Nephron progenitor cell (in vitro differentiated cells): ENCODE results near the gene GFOD1.

ENCODE experiments used
- DNase-seq: peaks from one replicate; pipeline ENCODE4 v3.0.0; 2021
- H3K27ac Mint-ChIP-seq: 2 replicates; pipeline ENCODE4 v1.8.0; 2021; ENCODE audit warnings: mild to moderate bottlenecking, moderate library complexity, mixed read lengths
- H3K27me3 Mint-ChIP-seq: 2 replicates; pipeline ENCODE4 v1.8.0; 2021; ENCODE audit warnings: mild to moderate bottlenecking, low read depth, mixed read lengths; ENCODE audit not compliant: poor library complexity
- H3K36me3 Mint-ChIP-seq: 2 replicates; pipeline ENCODE4 v1.8.0; 2021; ENCODE audit warnings: low read depth, mixed read lengths
- H3K4me1 Mint-ChIP-seq: 2 replicates; pipeline ENCODE4 v1.8.0; 2021; ENCODE audit warnings: mixed read lengths
- H3K4me3 Mint-ChIP-seq: 2 replicates; pipeline ENCODE4 v1.8.0; 2021; ENCODE audit warnings: mild to moderate bottlenecking, moderate library complexity, mixed read lengths
- H3K9me3 Mint-ChIP-seq: 2 replicates; pipeline ENCODE4 v1.8.0; 2021; ENCODE audit warnings: mild to moderate bottlenecking, moderate library complexity, mixed read lengths
- TF ChIP-seq, protein P1 (sequence below): fragments of 200-600 bp; sonication (generic); IDR thresholded peaks from 2 replicates; pipeline ENCODE4 v1.5.0; 2021; ENCODE audit warnings: antibody characterized with exemption

GFOD1 gene

DNA sequence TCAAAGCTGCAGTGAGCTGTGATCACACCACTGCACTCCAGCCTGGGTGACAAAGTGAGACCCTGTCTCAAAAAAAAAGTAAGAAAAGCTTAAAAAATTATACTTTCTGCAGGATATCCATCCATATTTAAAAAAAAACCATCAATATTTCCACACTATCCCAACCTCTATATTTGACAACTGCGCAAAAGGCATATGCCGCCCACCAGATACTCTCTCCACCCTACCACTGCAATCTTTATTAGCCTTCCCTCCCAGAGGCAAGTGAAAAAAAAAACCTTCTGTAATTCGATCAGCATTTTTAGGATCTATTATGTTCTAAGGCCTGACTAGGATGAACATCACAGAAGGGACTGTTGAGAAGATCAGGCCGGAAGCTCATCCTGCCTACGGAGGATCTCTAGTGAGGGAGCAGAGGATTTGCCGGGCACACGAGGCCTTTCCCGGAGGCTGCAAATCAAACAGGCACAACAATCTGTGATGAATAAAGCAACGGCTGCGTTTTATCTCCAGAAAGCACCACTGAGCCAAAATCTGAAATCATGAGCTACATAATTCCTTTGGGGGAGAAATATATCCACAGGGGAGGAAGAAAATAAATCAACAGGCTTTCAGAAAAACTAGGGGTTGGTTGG lies 65.9 kb downstream of the GFOD1 start:
- Mint-ChIP-seq H3K4me3 (no peak overlapping the region), H3K4me1 (peaks cover 57% of the 10 kb centered on the region), H3K36me3 (no peaks in the 10 kb centered on the region), H3K27me3 (peaks cover 3% of the 10 kb centered on the region), H3K9me3 (no peaks in the 10 kb centered on the region), H3K27ac (peak overlapping the region; percentile 71)
- TF ChIP-seq, protein P1, sequence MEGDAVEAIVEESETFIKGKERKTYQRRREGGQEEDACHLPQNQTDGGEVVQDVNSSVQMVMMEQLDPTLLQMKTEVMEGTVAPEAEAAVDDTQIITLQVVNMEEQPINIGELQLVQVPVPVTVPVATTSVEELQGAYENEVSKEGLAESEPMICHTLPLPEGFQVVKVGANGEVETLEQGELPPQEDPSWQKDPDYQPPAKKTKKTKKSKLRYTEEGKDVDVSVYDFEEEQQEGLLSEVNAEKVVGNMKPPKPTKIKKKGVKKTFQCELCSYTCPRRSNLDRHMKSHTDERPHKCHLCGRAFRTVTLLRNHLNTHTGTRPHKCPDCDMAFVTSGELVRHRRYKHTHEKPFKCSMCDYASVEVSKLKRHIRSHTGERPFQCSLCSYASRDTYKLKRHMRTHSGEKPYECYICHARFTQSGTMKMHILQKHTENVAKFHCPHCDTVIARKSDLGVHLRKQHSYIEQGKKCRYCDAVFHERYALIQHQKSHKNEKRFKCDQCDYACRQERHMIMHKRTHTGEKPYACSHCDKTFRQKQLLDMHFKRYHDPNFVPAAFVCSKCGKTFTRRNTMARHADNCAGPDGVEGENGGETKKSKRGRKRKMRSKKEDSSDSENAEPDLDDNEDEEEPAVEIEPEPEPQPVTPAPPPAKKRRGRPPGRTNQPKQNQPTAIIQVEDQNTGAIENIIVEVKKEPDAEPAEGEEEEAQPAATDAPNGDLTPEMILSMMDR, result no peak
- no peak for DNase-seq

DNA sequence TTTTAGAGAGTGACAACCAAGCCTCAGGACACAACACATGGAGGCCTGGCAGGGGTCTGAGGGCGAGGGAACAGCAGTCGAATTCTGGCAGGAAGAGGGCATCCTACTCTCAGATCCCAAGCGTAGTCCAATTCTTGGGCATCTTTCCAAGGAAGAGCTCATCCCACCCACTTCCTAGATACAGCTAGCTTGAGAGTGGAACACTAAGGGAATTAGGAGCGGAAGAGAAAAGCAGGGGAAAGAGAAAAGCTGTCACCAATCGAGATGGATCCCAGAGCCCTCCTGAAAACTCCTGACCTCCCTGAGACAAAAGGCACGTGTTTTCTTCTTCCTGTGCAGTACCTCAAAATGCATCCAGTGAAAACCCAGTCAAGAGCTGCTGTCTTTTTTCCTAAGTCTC lies 67.1 kb downstream of the GFOD1 start:
- no peak overlapping the region for H3K4me3 Mint-ChIP-seq
- TF ChIP-seq, protein P1, result no peak
- H3K36me3 Mint-ChIP-seq, result no peaks in the 10 kb centered on the region
- DNase-seq, result no peak
- H3K9me3 Mint-ChIP-seq, result no peaks in the 10 kb centered on the region
- H3K27ac Mint-ChIP-seq, result no peak overlapping the region
- H3K4me1 Mint-ChIP-seq, result peaks cover 56% of the 10 kb centered on the region
- peaks cover 6% of the 10 kb centered on the region for H3K27me3 Mint-ChIP-seq

DNA sequence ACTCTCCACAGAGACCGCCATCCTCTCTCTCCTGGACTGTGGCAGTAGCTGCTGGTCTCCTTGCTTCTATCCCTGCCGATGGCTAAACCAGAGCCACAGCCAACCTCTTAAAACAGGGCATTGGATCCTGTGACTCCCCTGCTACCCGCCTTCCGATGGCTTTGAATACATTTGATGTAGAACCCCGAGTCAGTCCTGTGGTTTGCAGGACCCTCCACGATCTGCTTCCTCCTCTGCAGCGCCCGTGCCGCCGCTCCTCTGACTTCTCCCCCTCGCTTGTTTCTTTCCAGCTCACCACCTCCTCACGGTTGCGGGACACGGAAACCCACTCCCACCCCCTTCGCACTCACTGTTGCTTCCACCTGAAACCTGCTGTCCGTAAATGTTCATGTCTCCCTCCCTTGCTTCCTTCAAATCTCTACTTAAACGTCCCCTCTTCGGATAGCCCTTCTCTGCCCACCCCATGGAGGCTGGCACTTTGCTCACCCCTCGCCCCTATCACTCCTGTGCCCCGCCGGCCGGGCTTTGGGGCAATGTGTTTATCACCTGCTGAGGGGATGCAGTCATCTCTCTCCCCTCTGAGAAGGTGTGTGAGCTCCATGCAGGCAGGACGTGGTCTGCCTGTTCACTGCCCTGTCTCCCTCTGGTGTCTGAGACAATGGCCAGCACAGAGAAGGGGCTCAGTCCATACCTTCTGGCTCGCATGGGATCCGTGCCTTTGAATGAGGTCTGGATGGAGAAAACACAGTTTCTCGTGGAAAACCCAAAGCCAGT lies 67.8 kb downstream of the GFOD1 start:
- Mint-ChIP-seq H3K27ac (no peak overlapping the region), H3K4me3 (no peak overlapping the region), H3K27me3 (peaks cover 6% of the 10 kb centered on the region), H3K36me3 (no peaks in the 10 kb centered on the region), H3K4me1 (peaks cover 56% of the 10 kb centered on the region), H3K9me3 (no peaks in the 10 kb centered on the region)
- TF ChIP-seq, protein P1, result no peak
- no peak for DNase-seq

DNA sequence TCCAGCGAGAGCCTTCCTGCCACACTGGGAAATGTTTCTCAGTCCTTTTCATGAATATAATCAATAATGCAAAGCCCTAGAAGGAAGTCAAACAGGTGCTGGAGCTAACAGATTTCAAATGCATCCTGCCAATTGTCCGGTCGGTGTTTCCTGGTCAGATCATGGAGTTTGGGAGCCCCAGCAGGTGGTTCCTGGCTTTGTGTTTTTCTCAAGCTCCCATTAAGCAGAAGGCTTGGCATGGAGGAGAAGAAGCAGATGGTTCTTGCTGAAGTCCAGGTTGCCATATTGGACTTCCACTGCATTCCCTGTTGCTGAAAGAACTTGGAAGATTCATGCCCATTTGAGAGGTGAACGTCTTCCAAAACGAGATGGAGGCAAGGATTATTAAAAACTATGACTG lies 68.6 kb downstream of the GFOD1 start:
- Mint-ChIP-seq H3K27me3 (peaks cover 6% of the 10 kb centered on the region), H3K4me3 (no peak overlapping the region), H3K9me3 (no peaks in the 10 kb centered on the region), H3K27ac (no peak overlapping the region), H3K4me1 (peaks cover 56% of the 10 kb centered on the region), H3K36me3 (no peaks in the 10 kb centered on the region)
- no peak for DNase-seq
- TF ChIP-seq, protein P1, result no peak

DNA sequence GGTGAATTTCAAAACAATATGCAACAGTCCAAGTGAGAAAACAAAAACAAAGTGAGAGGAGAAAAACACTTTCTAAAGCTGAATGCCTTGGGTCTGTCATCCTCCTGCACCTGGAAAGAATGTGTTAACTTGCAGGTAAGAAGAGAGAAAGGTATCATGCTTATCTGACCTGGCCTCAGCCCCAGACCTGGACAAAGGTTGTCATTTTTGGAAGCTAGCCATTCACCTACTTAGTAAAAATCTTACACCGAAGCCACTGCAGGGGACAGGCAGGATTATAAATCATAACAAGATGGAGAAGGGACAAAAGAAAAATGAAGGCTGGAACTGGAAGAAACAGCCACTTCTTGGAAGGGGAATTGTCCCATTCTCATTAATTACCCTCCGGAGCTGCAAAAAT lies 69.4 kb downstream of the GFOD1 start:
- no peak for DNase-seq

More for the DNA sequence above, 69.4 kb downstream of the GFOD1 start:
- TF ChIP-seq, protein P1, result no peak
- Mint-ChIP-seq H3K9me3 (no peaks in the 10 kb centered on the region), H3K4me3 (no peak overlapping the region), H3K27ac (no peak overlapping the region), H3K36me3 (no peaks in the 10 kb centered on the region), H3K27me3 (peaks cover 6% of the 10 kb centered on the region), H3K4me1 (peaks cover 52% of the 10 kb centered on the region)
